SK-N-SH treated with all-trans-retinoic acid at 6 μM for 48 hours (cell line): Measurements from ENCODE around the gene CACNA2D3.

Experiments used
- PPARA ChIP-seq: fragments of 250-450 bp; sonication (Bioruptor Pico); IDR thresholded peaks from 2 replicates; pipeline ENCODE4 v1.5.0; 2020; ENCODE audit warnings: mild to moderate bottlenecking, borderline replicate concordance
- SNAI2 ChIP-seq: fragments of 250-450 bp; sonication (Bioruptor Pico); IDR thresholded peaks from 2 replicates; pipeline ENCODE4 v1.5.0; 2020; ENCODE audit warnings: mild to moderate bottlenecking, moderate library complexity
- ZC3H10 ChIP-seq: fragments of 250-450 bp; sonication (Bioruptor Pico); IDR thresholded peaks from 2 replicates; pipeline ENCODE4 v1.5.1; 2021; ENCODE audit warnings: mild to moderate bottlenecking, moderate library complexity

DNA sequence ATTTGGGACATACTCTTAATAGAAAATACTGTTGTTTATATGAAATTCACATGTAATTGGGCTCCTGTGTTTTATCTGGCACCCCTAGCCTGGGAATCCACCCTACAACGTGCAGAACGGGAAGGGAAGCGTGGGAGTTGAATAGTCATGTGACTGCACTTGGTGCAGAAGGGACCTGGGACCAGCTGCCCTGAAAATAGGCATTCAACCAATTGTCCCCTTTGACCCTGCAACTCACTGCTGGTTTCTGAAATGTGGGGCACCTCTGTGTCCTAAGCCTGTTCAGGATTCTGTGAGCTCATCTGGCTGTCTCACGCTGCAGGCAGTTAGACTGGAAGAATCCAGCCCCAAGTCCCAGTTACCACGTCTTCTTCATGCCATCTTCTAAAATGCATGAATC lies 79.7 kb downstream of the CACNA2D3 start:
- TF ChIP-seq SNAI2 (no peak), PPARA (CRISPR knock-in tag) (no peak), ZC3H10 (no peak)
